Activated CD4-positive, alpha-beta T cell treated with anti-CD3 and anti-CD28 coated beads for 48 hours (primary cell): ENCODE results near the gene BRF1.
"Not testable (repeated sequence)": the region's sequence is repeated elsewhere in the genome, so short reads cannot be mapped to it uniquely, and the experiment has no call there.

Source experiments
- DNase-seq: peaks from one replicate; pipeline ENCODE4 v3.0.0-alpha.2; 2020

Gene BRF1, protein sequence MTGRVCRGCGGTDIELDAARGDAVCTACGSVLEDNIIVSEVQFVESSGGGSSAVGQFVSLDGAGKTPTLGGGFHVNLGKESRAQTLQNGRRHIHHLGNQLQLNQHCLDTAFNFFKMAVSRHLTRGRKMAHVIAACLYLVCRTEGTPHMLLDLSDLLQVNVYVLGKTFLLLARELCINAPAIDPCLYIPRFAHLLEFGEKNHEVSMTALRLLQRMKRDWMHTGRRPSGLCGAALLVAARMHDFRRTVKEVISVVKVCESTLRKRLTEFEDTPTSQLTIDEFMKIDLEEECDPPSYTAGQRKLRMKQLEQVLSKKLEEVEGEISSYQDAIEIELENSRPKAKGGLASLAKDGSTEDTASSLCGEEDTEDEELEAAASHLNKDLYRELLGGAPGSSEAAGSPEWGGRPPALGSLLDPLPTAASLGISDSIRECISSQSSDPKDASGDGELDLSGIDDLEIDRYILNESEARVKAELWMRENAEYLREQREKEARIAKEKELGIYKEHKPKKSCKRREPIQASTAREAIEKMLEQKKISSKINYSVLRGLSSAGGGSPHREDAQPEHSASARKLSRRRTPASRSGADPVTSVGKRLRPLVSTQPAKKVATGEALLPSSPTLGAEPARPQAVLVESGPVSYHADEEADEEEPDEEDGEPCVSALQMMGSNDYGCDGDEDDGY

DNA sequence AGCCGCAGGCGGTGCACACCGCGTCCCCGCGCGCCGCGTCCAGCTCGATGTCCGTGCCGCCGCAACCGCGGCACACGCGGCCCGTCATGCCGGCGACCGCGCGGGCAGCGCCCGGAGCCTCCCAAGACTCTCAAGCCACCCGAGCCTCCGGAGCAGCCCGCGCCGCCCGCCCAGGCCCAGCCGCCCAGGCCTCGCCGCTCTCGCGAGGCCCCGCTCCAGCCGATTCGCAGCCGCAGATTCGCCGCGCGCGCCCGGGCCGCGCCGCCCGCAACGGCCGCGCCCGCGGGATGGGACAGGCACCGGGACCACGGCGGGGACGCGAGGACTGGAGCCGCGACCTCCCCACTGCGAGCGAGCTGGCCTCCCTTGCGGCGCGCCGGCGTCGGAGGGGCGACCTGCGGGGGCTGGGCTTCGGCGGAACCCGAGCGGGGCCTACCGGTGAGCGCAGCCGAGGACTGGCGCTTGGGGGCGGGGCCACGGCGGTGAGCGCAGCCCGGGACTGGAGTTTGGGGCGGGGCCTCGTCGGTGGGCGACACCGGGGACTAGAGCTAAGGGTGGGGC is at the start of gene BRF1:
Gene BRF1 (minus strand): TSS at position 460 of the 561 bp plus-strand sequence. CDS start 372 bp downstream, at position 88.
- peak; percentile 98 for DNase-seq

GRCh38 chr14:105349992-105350391 is 49.2 kb upstream of the BRF1 start:
- no peak for DNase-seq

DNA sequence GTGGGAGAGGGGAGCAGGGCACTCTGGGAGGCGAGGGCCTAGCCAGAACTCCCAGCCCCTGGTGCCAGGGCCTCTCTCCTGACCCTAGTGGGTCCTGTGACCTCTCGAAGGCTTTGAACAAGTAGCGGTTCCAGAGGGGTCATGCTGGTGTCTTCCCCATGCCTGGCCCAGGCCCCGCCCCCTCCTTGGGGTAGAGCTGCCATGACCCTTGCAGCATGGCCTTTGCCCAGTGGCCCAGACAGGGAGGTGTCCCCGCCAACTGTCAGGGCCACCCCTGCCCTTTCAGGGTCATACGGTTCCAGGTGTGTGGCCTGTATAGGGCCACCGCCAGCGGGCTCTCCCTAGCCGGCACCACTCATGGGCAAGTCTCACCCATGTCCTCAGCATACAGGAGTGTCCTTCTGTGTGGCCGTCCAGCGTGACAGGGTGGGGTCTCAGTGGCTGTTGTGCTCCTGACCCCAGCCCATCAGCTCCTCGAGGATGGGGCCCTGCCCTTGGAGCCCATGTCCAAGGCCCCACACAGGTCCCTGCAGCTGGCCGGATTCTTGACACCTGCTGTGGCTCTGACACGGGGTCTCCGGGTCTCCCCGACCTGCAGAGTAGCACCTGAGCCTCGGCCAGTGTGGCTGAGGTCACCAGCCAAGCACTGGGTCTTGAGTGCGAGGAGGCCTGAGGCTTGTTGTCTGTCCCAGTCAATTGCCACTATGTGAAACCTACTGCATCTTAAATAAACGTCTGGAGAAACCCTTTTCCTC is 48.3 kb upstream of the BRF1 start:
- no peak for DNase-seq

DNA sequence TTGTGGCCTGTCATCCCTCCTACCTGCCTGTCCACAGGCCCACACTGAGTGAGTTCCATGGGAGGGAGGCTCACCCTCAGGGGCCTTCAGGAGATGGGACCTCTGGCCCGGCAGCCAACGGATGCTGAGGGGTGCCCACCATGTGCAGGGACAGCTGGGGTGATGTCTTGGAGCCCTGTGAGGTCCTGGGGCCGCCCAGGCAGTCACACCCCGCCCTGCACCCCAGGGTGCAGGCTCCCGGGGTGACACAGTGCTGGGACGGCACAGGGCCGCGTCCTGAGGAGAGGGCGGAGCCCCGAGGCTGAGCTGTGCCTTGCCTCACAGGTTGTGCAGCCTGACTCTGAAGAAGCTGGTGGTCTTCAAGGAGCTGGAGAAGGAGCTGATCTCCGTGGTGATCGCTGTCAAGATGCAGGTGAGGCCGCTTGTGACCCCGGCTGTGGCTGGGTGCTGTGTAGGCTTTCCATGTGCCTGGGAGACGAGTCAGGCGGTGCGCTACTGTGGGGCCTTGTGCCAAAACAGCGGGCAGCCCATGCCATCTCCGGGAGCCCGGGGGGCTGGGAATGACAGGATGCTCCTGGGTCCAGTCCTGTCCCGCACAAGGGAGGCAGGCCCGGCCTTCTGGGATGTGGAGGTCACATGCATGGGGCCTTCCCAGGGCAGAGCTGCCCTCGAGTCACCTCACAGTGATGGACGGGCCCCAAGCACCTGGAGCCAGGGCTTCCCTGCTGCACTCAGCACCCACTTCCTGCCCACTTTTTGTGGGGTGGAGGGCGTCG is 47.6 kb upstream of the BRF1 start:
- no peak for DNase-seq

GRCh38 chr14:105347587-105347968 is 46.8 kb upstream of the BRF1 start:
- no peak for DNase-seq

DNA sequence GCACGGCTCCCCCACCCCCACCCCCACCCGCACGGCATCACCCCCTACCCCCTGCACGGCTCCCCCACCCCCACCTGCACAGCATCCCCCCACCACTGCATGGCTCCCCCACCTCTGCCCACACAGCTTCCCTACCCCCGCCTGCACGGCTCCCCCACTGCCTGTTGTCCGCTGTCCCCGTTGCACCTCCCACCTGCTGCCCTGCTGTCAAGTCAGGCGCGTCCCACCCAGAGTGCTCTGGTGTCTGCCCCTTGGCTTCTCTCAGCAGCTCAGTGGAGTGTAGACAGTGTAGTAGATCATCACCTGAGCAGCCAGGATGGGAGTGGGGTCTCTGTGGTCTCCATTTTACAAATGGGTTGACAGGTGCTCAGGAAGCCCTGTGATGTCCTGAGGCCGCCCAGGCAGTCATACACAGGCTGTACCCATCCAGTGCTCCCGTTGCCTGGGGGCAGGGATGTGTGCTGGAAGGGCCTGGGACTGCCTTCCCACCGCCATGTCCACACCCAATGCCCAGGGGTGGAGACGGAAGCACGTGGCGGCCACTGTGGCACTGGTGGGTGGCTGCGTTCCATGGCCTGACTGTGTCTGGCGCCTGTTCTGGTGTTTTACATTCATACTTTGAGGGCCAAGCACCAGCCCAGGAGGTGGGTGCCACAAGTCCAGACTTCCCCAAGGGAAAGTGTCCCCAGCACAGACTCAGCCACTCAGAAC is 46.2 kb upstream of the BRF1 start:
- DNase-seq = no peak

GRCh38 chr14:105346200-105346533 is 45.4 kb upstream of the BRF1 start:
- DNase-seq = no peak

DNA sequence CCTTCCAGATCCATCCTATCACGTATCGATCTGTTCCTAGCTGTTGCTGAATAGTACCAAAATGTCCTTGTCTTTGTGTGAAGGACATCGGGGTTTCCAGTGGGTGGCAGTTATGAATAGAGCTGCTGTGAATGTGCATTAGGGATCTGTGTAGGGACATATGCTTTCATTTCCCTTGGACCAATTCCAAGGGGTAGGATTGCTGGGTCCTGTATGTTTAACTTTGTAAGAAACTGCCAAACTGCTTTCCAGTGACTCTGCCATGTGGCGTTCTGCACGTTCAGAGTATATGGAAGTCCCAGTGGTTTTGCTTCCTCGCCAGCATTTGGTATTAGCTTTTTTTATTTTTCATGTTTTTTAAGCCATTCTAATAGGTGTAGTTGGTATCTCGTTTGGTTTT is 42.4 kb upstream of the BRF1 start:
- DNase-seq = no peak

GRCh38 chr14:105340821-105341733 is 40.3 kb upstream of the BRF1 start:
- no peak for DNase-seq

DNA sequence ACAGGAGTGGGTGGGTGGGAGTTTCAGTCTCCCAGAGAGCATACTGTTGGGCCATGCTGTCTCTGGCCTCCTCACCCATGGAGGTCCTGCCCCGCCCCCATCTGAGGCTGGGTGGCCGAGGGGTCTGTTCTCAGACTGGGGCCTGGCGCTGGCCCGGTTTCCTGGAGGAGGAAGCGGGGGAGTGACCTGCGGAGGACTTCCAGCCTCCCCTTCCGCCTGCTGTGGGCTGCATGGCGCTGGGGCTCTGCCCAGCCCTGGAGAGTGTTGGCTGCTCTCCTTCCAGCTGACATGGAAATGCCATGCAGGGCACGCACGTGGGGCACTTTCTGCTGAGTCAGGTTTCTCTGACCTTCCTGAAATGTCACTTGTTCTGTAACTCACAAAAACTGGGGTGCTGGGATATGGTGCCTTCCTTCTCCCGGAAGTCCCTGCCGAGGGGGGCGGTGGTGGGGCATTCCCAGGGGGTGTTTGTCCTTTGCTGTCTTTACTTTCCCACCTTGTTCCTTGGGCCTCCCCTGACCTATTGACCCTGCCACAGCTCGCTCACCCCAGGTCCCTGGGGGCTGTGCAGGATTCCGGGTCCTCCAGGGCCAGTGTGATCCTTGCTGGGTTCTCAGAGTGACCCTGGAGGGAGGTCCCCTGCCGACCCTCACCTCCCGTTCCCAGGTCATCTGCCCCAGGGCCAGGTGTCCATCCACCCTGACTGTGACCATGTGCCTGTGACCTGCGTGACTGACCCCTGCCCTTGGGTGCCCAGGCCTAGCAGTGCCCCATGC is 37.4 kb upstream of the BRF1 start:
- no peak for DNase-seq

GRCh38 chr14:105337433-105337832 is 36.6 kb upstream of the BRF1 start:
- DNase-seq = no peak

GRCh38 chr14:105336477-105337287 is 35.9 kb upstream of the BRF1 start:
- DNase-seq = no peak

DNA sequence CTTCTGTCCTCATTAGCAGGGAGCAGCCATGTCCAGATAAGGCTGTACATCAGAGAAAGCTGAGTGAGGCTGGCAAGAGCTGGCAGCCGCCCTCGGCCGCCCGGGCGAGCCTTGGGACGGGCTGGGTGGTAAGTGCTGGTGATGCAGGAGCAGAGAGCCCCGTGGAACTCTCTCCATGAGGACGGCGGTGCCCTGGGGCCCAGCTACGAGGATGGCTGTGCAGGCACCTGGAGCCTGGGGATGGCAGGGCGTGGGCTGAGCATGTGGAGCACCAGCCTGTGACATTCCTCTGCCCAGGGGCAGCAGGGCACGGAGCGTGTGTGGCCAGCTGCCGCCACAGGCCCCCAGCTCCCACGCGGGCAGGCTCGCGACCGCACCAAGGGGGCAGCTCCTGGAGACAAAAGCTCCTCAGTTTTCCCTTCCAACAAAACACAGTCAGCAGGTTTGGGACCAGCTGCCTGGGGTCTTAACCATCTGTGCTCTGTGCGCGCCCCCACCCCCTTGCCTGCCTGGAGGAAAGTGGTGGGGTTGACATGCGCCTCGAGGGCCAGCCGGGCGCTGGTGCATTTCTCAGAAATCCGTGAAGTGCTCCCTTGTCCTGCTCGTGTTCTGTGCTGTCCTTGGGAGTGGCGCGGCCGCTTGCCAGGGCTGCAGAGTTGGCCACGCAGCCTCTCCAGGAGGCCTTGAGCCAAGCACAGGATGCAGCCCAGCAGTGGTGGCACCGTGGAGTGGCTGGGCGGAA is 35.1 kb upstream of the BRF1 start:
- DNase-seq = no peak

DNA sequence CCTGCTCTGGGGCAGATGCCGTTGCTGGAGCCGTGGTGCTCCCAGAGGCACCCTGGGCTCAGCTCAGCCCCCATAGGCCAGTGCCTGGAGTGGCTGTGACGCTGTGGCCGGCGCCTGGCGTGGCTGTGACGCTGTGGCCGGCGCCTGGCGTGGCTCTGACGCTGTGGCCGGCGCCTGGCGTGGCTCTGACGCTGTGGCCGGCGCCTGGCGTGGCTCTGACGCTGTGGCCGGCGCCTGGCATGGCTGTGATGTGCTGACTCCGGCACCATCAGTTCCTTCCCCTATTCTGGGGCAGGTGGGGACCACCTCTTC is 34.4 kb upstream of the BRF1 start:
- not testable (repeated sequence) for DNase-seq

GRCh38 chr14:105334383-105335230 is 33.8 kb upstream of the BRF1 start:
- DNase-seq = no peak

- DNase-seq = no peak
These were observed 33.0 kb upstream of the BRF1 start for GRCh38 chr14:105333613-105334364.

GRCh38 chr14:105333020-105333490 is 32.3 kb upstream of the BRF1 start:
- no peak for DNase-seq
